Measurements from ENCODE around the gene PEG3. TPM values are rescaled to one million over a fixed set of nuclear protein-coding genes. Genes with fewer than 3 reads are reported as not detected.

Gene PEG3
- total RNA-seq, 2 donors from 2014 or later: not detected

DNA sequence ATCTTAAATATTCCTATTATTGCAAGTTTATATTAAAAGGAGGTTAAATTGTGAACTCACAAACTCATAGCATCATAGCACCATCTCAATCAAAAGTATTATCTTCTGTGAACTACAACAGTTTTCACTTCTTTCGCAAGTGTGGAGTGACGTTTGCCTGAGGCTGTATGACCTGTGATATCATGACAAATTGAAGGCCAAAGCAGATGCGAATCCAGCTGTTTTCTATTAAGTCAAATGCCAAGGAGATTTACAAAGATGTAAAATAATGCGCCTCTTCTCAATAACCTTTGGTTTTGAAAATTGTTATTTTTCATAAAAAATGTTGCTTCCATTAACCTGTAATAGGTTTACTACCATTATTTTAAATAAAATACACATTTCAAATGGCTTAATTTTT lies 7.6 kb upstream of the PEG3 start:
- 83% methylated on average over 3 to 4 of the region's 4 CpGs for WGBS, 2 experiments (ENCODE audit: insufficient coverage in 1 of 2, insufficient read length in 1 of 2)
- Histone ChIP-seq H3K27me3 (ENCODE audit: control insufficient read depth, insufficient read depth, low read length, poor library complexity, severe bottlenecking) (no peaks in the 10 kb centered on the region), H3K9ac (ENCODE audit: extremely low read depth, low read length, poor library complexity, severe bottlenecking) (no peak overlapping the region), H3K36me3 (ENCODE audit: control insufficient read depth, insufficient read depth, low read length) (no peaks in the 10 kb centered on the region), H3K4me1 (ENCODE audit: control insufficient read depth, insufficient read depth, low read length) (no peaks in the 10 kb centered on the region), H3K27ac (ENCODE audit: low read depth, low read length) (no peak overlapping the region), H3K9me3 (ENCODE audit: control insufficient read depth, low read length) (peaks cover 83% of the 10 kb centered on the region), H3K4me3 (ENCODE audit: low read length) (no peak overlapping the region)
- TF ChIP-seq, protein P1, sequence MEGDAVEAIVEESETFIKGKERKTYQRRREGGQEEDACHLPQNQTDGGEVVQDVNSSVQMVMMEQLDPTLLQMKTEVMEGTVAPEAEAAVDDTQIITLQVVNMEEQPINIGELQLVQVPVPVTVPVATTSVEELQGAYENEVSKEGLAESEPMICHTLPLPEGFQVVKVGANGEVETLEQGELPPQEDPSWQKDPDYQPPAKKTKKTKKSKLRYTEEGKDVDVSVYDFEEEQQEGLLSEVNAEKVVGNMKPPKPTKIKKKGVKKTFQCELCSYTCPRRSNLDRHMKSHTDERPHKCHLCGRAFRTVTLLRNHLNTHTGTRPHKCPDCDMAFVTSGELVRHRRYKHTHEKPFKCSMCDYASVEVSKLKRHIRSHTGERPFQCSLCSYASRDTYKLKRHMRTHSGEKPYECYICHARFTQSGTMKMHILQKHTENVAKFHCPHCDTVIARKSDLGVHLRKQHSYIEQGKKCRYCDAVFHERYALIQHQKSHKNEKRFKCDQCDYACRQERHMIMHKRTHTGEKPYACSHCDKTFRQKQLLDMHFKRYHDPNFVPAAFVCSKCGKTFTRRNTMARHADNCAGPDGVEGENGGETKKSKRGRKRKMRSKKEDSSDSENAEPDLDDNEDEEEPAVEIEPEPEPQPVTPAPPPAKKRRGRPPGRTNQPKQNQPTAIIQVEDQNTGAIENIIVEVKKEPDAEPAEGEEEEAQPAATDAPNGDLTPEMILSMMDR (conservative IDR thresholded peaks at IDR 0.05): no peak
- no peak overlapping the region for H3K27ac Mint-ChIP-seq
- H3K9me3 Mint-ChIP-seq: peaks cover 68% of the 10 kb centered on the region
- no peaks in the 10 kb centered on the region for H3K27me3 Mint-ChIP-seq (ENCODE audit: insufficient read depth)
- H3K4me1 Mint-ChIP-seq: no peaks in the 10 kb centered on the region
- no peak overlapping the region for H3K4me3 Mint-ChIP-seq
- no peak for DNase-seq
- H3K36me3 Mint-ChIP-seq (ENCODE audit: low read depth): no peaks in the 10 kb centered on the region

DNA sequence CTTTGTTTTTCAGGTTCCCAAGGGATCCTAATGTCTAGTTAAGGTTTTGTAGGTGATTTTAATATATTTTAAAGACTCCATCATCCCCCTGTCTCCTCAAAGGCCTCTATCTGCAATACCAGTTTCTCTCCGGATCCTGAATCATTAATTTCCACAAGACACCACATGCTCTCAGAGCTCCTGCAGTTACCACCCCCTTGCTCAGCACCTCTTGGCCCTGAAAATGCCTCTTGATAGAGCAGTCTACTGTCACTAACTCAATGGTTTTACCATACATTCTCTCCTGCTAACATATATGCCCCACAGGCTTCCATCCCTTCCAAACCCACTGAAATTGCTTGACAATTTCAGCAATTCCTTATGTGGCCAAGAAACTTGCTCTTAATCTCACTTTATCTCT lies 1.9 kb upstream of the PEG3 start:
- WGBS, 2 experiments (ENCODE audit: insufficient coverage in 1 of 2, insufficient read length in 1 of 2): 81 to 100% methylated on average over 1 of the region's 1 CpG
- Mint-ChIP-seq H3K4me1 (no peaks in the 10 kb centered on the region), H3K27me3 (ENCODE audit: insufficient read depth) (no peaks in the 10 kb centered on the region), H3K4me3 (no peak overlapping the region), H3K36me3 (ENCODE audit: low read depth) (peaks cover 3% of the 10 kb centered on the region), H3K9me3 (peaks cover 43% of the 10 kb centered on the region), H3K27ac (no peak overlapping the region)
- Histone ChIP-seq H3K36me3 (ENCODE audit: control insufficient read depth, insufficient read depth, low read length) (no peaks in the 10 kb centered on the region), H3K9me3 (ENCODE audit: control insufficient read depth, low read length) (peaks cover 88% of the 10 kb centered on the region), H3K27ac (ENCODE audit: low read depth, low read length) (no peak overlapping the region), H3K9ac (ENCODE audit: extremely low read depth, low read length, poor library complexity, severe bottlenecking) (no peak overlapping the region), H3K4me3 (ENCODE audit: low read length) (no peak overlapping the region), H3K27me3 (ENCODE audit: control insufficient read depth, insufficient read depth, low read length, poor library complexity, severe bottlenecking) (no peaks in the 10 kb centered on the region), H3K4me1 (ENCODE audit: control insufficient read depth, insufficient read depth, low read length) (no peaks in the 10 kb centered on the region)
- TF ChIP-seq, protein P1 (conservative IDR thresholded peaks at IDR 0.05): no peak
- DNase-seq: no peak

DNA sequence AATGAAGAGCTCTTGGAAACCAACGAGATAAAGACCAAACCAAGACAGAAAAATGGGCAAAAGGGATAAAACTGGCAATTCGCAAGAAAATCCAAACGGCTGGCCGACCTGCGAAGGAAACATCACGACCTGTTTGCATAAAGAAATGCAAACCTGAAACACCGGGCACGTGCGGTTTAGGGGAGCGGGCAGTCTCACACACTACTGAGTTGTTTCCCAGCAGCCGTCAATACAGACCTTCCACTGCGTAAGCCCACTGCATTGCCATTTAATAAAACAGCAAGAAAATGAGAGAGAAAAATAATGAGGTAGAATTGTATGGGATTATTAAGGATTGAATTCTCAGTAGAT lies 642 bp upstream of the PEG3 start:
- Mint-ChIP-seq H3K4me3 (no peak overlapping the region), H3K9me3 (peaks cover 44% of the 10 kb centered on the region), H3K4me1 (no peaks in the 10 kb centered on the region), H3K36me3 (ENCODE audit: low read depth) (peaks cover 5% of the 10 kb centered on the region), H3K27ac (no peak overlapping the region), H3K27me3 (ENCODE audit: insufficient read depth) (peaks cover 1% of the 10 kb centered on the region)
- H3K27ac ChIP-seq (ENCODE audit: low read depth, low read length): no peak overlapping the region
- no peaks in the 10 kb centered on the region for H3K36me3 ChIP-seq (ENCODE audit: control insufficient read depth, insufficient read depth, low read length)
- H3K4me1 ChIP-seq (ENCODE audit: control insufficient read depth, insufficient read depth, low read length): no peaks in the 10 kb centered on the region
- WGBS, 2 experiments (ENCODE audit: insufficient coverage in 1 of 2, insufficient read length in 1 of 2): 81 to 85% methylated on average over 11 to 12 of the region's 12 CpGs
- H3K9ac ChIP-seq (ENCODE audit: extremely low read depth, low read length, poor library complexity, severe bottlenecking): no peak overlapping the region
- H3K9me3 ChIP-seq (ENCODE audit: control insufficient read depth, low read length): peaks cover 84% of the 10 kb centered on the region
- no peaks in the 10 kb centered on the region for H3K27me3 ChIP-seq (ENCODE audit: control insufficient read depth, insufficient read depth, low read length, poor library complexity, severe bottlenecking)
- DNase-seq: no peak
- no peak overlapping the region for H3K4me3 ChIP-seq (ENCODE audit: low read length)
- TF ChIP-seq, protein P1 (conservative IDR thresholded peaks at IDR 0.05): no peak

Data from endodermal cell (in vitro differentiated cells).